Measurements from ENCODE around the gene NSG1.

DNA sequence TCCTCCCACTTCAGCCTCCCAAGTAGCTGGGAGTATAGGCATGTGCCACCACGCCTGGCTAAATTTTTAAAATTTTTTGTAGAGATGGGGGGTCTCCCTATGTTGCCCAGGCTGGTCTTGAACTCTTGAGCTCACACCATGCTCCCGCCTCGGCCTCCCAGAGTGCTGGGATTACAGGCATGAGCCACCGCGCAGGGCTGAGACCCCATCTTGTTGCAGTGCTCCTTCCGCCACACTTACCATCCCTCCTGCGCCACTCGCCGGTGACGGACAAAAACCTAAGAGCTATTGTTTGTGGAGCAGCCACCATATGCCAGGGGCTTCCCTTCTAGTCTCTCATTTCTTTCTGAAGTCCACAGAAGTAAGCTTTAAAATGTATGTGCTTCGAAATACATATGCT, 34.5 kb downstream of the NSG1 start:
- TF ChIP-seq POLR2AphosphoS5 (IDR thresholded peaks at IDR 0.05) = no peak
- TF ChIP-seq POLR2A (IDR thresholded peaks at IDR 0.05) = no peak
- TF ChIP-seq, protein P1, sequence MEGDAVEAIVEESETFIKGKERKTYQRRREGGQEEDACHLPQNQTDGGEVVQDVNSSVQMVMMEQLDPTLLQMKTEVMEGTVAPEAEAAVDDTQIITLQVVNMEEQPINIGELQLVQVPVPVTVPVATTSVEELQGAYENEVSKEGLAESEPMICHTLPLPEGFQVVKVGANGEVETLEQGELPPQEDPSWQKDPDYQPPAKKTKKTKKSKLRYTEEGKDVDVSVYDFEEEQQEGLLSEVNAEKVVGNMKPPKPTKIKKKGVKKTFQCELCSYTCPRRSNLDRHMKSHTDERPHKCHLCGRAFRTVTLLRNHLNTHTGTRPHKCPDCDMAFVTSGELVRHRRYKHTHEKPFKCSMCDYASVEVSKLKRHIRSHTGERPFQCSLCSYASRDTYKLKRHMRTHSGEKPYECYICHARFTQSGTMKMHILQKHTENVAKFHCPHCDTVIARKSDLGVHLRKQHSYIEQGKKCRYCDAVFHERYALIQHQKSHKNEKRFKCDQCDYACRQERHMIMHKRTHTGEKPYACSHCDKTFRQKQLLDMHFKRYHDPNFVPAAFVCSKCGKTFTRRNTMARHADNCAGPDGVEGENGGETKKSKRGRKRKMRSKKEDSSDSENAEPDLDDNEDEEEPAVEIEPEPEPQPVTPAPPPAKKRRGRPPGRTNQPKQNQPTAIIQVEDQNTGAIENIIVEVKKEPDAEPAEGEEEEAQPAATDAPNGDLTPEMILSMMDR (IDR thresholded peaks at IDR 0.05) = no peak
- no peak for TF ChIP-seq EP300 (IDR thresholded peaks at IDR 0.05)

Data from sigmoid colon (tissue), 4 donors.